ENCODE measurements around the gene LYZ.

LYZ gene

GRCh38 chr12:69334158-69334557 lies 14.0 kb upstream of the LYZ start:
- no peak for DNase-seq (ENCODE audit: low read depth, low spot score)
- H3K27ac ChIP-seq = no peak overlapping the region

GRCh38 chr12:69337311-69338090 lies 10.7 kb upstream of the LYZ start:
- no peak for DNase-seq (ENCODE audit: low read depth, low spot score)
- Histone ChIP-seq H3K27ac (no peak overlapping the region), H3K36me3 (ENCODE audit: insufficient read depth, low read length) (no peaks in the 10 kb centered on the region), H3K9ac (ENCODE audit: insufficient read length) (no peak overlapping the region), H3K9me3 (ENCODE audit: low read depth, low read length) (no peaks in the 10 kb centered on the region), H3K4me3 (no peak overlapping the region)
- TF ChIP-seq POLR2AphosphoS5 (IDR thresholded peaks at IDR 0.05; ENCODE audit: borderline replicate concordance, low read depth, low read length) (no peak), EZH2 (IDR thresholded peaks at IDR 0.05) (no peak)

More at GRCh38 chr12:69334158-69334557, 14.0 kb upstream of the LYZ start:
- no peaks in the 10 kb centered on the region for H3K36me3 ChIP-seq (ENCODE audit: insufficient read depth, low read length)
- TF ChIP-seq EZH2 (IDR thresholded peaks at IDR 0.05) (no peak), POLR2AphosphoS5 (IDR thresholded peaks at IDR 0.05; ENCODE audit: borderline replicate concordance, low read depth, low read length) (no peak), FOXP2 (optimal IDR thresholded peaks at IDR 0.05; ENCODE audit: control extremely low read depth, extremely low read length, insufficient read depth) (no peak)
- no peak overlapping the region for H3K9ac ChIP-seq (ENCODE audit: insufficient read length)
- H3K9me3 ChIP-seq (ENCODE audit: low read depth, low read length) = no peaks in the 10 kb centered on the region
- H3K4me3 ChIP-seq = no peak overlapping the region

- no peak for DNase-seq (ENCODE audit: low read depth, low spot score)
- no peak overlapping the region for H3K4me3 ChIP-seq
- H3K27ac ChIP-seq = no peak overlapping the region
- TF ChIP-seq EZH2 (IDR thresholded peaks at IDR 0.05) = no peak
- TF ChIP-seq FOXP2 (optimal IDR thresholded peaks at IDR 0.05; ENCODE audit: control extremely low read depth, extremely low read length, insufficient read depth) = no peak
- TF ChIP-seq POLR2AphosphoS5 (IDR thresholded peaks at IDR 0.05; ENCODE audit: borderline replicate concordance, low read depth, low read length) = no peak
- H3K36me3 ChIP-seq (ENCODE audit: insufficient read depth, low read length) = no peaks in the 10 kb centered on the region
- H3K9ac ChIP-seq (ENCODE audit: insufficient read length) = no peak overlapping the region
- H3K9me3 ChIP-seq (ENCODE audit: low read depth, low read length) = no peaks in the 10 kb centered on the region
Observed at GRCh38 chr12:69338120-69338859, 9.9 kb upstream of the LYZ start.

- H3K9me3 ChIP-seq (ENCODE audit: low read depth, low read length) = no peaks in the 10 kb centered on the region
- no peaks in the 10 kb centered on the region for H3K36me3 ChIP-seq (ENCODE audit: insufficient read depth, low read length)
- H3K9ac ChIP-seq (ENCODE audit: insufficient read length) = no peak overlapping the region
- no peak overlapping the region for H3K27ac ChIP-seq
- H3K4me3 ChIP-seq = no peak overlapping the region
- DNase-seq (ENCODE audit: low read depth, low spot score) = no peak
- no peak for TF ChIP-seq FOXP2 (optimal IDR thresholded peaks at IDR 0.05; ENCODE audit: control extremely low read depth, extremely low read length, insufficient read depth)
- TF ChIP-seq POLR2AphosphoS5 (IDR thresholded peaks at IDR 0.05; ENCODE audit: borderline replicate concordance, low read depth, low read length) = no peak
- no peak for TF ChIP-seq EZH2 (IDR thresholded peaks at IDR 0.05)
Observed at GRCh38 chr12:69338936-69339335, 9.2 kb upstream of the LYZ start.

GRCh38 chr12:69339999-69340398 lies 8.2 kb upstream of the LYZ start:
- Histone ChIP-seq H3K27ac (no peak overlapping the region), H3K36me3 (ENCODE audit: insufficient read depth, low read length) (no peaks in the 10 kb centered on the region), H3K9ac (ENCODE audit: insufficient read length) (no peak overlapping the region), H3K9me3 (ENCODE audit: low read depth, low read length) (no peaks in the 10 kb centered on the region), H3K4me3 (no peak overlapping the region)
- DNase-seq (ENCODE audit: low read depth, low spot score) = no peak
- TF ChIP-seq POLR2AphosphoS5 (IDR thresholded peaks at IDR 0.05; ENCODE audit: borderline replicate concordance, low read depth, low read length) (no peak), EZH2 (IDR thresholded peaks at IDR 0.05) (no peak), FOXP2 (optimal IDR thresholded peaks at IDR 0.05; ENCODE audit: control extremely low read depth, extremely low read length, insufficient read depth) (no peak)

GRCh38 chr12:69341328-69341727 lies 6.9 kb upstream of the LYZ start:
- Histone ChIP-seq H3K9me3 (ENCODE audit: low read depth, low read length) (no peaks in the 10 kb centered on the region), H3K9ac (ENCODE audit: insufficient read length) (no peak overlapping the region), H3K4me3 (no peak overlapping the region), H3K27ac (no peak overlapping the region), H3K36me3 (ENCODE audit: insufficient read depth, low read length) (no peaks in the 10 kb centered on the region)
- TF ChIP-seq FOXP2 (optimal IDR thresholded peaks at IDR 0.05; ENCODE audit: control extremely low read depth, extremely low read length, insufficient read depth) (no peak), POLR2AphosphoS5 (IDR thresholded peaks at IDR 0.05; ENCODE audit: borderline replicate concordance, low read depth, low read length) (no peak)
- no peak for DNase-seq (ENCODE audit: low read depth, low spot score)

GRCh38 chr12:69342421-69342820 lies 5.8 kb upstream of the LYZ start:
- DNase-seq (ENCODE audit: low read depth, low spot score) = no peak
- no peak for TF ChIP-seq FOXP2 (optimal IDR thresholded peaks at IDR 0.05; ENCODE audit: control extremely low read depth, extremely low read length, insufficient read depth)
- no peaks in the 10 kb centered on the region for H3K9me3 ChIP-seq (ENCODE audit: low read depth, low read length)
- no peak overlapping the region for H3K4me3 ChIP-seq
- no peak overlapping the region for H3K27ac ChIP-seq
- no peak overlapping the region for H3K9ac ChIP-seq (ENCODE audit: insufficient read length)
- H3K36me3 ChIP-seq (ENCODE audit: insufficient read depth, low read length) = no peaks in the 10 kb centered on the region

GRCh38 chr12:69343357-69343756 lies 4.8 kb upstream of the LYZ start:
- TF ChIP-seq POLR2AphosphoS5 (IDR thresholded peaks at IDR 0.05; ENCODE audit: borderline replicate concordance, low read depth, low read length) = no peak
- no peak for TF ChIP-seq FOXP2 (optimal IDR thresholded peaks at IDR 0.05; ENCODE audit: control extremely low read depth, extremely low read length, insufficient read depth)
- no peak for TF ChIP-seq EZH2 (IDR thresholded peaks at IDR 0.05)
- Histone ChIP-seq H3K27ac (no peak overlapping the region), H3K9ac (ENCODE audit: insufficient read length) (no peak overlapping the region), H3K36me3 (ENCODE audit: insufficient read depth, low read length) (no peaks in the 10 kb centered on the region), H3K4me3 (no peak overlapping the region), H3K9me3 (ENCODE audit: low read depth, low read length) (no peaks in the 10 kb centered on the region)
- DNase-seq (ENCODE audit: low read depth, low spot score) = no peak
